Measurements from ENCODE around the gene DCST2.

The DCST2 gene

DNA sequence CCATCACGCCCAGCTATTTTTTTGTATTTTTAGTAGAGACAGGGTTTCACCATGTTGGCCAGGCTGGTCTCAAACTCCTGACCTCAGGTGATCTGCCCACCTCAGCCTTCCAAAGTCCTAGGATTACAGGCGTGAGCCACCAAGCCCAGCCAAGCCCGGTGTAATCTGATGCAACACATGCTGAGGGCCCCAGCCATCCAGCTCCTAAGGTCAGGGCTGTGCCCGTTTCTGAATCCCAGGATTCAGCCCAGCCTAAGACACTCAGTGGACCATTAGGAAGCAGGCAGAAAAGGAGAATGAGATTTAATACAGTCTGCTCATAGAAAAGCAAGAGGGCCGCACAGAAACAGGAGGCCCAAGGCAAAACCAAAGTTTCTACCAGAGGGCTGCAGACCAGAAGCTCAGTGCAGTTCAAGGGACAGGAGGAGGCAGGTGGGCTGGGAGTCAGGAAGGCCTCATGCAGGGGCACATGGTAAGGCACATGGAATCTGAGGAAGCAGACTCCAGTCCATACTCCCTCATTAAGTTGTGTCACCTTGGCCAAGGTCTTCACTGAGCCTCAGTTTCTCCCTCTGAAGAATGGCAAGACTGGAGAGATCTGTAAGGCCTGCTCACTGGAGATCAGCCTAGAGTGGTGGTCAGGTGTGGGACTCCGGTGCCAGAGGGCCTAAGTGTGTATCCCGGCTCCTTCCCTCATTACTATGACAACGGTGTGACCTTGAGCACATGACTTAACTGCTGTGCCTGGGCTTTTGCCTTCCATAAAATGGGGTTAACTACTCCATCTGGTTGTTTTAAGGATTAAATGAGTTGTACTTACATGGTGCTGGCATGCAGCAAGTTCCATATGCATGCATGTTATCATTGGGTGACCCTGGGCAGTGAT is 15.1 kb upstream of the DCST2 start:
- DNase-seq, result no peak

DNA sequence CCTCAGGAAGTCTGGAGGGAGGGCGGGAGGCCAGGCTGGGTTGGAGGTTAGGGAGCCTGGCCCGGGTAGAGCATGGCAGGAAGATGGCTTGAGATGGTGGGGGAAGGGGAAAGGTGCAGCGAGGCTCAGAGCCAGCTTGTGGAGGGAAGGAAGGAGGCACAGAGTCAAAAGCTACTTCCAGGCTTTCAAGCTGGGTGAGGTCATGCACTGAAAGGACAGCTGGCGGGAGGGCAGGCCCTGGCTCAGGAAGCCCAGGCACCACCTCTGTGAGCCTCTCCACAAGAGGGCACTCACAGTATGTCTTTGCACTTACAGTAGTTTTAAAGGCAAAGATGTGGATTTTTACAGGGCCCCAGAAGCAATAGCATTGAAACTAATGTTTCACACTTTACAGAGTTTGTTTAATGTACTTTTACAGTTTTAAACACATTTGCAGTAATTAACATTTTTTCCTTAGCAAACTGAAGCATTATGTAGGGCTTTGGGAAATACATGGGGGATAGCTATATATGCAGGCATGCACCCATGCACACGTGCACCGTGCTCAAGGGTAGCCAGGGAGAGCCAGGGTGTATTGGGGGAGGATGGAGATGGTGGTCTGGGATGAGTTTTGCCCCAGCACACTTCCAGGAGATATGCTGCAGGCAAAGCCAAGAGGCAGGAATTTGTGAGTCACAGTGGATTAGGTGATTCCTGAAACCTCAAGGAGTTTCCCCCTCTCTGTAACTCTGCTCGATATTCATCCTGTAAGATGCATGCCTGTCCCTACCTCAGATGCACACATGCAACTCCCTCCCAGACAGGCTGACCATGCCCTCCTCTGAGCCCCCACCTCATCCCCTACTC is 11.5 kb upstream of the DCST2 start:
- DNase-seq, result peak; percentile 60

DNA sequence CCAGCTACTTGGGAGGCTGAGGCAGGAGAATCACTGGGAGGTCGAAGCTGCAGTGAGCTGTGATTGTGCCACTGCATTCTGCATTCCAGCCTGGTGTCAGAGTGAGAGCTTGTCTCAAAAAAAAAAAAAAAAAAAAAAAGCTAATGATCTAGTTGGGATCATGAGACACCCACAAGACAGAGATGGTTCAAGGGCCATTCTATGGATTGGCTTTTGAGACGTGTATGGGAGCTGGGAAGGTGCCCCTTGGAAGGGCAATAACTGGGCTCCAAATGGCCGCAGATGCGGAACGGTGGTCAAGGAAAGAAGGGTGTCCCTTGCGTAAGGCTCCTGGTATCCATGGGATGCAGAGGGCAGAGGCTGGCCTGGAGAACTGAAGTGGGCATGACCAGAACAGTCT is 10.8 kb upstream of the DCST2 start:
- no peak for DNase-seq

DNA sequence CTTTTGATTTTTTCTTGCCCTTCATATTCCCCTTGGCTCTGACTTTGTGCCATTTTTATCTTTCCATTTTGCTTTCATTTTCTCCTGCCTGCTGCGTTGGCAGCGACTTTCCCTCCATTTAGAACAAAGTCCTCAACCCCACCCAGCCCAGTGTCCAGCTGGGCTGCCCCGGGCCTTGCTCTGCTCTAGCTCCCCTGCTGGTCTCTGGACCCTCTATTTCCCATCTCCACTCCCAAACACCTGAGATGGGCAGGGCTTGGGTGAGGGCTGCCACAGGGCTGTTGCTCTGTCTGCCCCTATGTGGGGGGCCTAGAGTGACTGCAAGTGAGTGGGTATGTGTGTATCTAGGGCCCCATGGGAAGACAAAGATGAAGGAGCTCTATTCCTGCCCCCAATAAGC is 10.2 kb upstream of the DCST2 start:
- no peak for DNase-seq

DNA sequence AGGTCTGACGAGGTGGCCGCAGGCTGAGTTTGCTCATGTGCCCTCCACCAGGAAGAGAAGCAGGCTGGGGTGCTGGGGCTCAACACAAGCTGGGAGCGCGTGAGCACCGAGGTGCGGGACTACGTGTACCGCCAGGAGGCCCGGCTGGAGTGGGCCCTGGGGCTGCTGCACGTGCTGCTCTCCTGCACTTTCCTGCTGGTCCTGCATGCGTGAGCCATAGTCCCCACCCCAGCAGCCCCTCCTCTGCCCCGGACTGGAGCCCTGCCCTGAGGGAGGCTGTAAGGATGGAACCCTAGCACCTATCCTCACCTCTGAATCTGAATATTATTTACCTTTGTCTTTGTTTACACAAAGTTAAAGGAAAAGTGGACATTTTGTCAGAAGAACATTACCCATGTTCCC is 9.7 kb upstream of the DCST2 start:
- DNase-seq, result no peak

DNA sequence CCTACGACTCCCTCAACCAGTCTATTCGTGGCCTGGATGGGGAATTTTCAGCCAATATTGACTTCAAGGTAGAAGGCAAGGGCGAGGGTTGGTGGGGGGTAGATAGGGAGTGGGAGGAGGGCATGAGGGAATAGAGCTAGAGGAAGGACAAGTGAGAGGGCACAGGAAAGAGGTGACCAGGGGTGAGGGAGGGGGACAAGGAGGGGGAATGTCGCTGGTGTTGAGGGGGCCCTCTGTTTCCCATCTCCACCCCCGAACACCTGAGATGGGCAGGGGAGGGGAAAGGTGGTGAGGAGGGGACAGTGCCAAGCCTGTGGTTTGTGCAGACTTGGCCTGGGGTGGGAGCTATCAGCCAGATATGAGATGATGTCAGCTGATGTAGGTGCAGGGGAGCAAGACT is 9.2 kb upstream of the DCST2 start:
- no peak for DNase-seq

DNA sequence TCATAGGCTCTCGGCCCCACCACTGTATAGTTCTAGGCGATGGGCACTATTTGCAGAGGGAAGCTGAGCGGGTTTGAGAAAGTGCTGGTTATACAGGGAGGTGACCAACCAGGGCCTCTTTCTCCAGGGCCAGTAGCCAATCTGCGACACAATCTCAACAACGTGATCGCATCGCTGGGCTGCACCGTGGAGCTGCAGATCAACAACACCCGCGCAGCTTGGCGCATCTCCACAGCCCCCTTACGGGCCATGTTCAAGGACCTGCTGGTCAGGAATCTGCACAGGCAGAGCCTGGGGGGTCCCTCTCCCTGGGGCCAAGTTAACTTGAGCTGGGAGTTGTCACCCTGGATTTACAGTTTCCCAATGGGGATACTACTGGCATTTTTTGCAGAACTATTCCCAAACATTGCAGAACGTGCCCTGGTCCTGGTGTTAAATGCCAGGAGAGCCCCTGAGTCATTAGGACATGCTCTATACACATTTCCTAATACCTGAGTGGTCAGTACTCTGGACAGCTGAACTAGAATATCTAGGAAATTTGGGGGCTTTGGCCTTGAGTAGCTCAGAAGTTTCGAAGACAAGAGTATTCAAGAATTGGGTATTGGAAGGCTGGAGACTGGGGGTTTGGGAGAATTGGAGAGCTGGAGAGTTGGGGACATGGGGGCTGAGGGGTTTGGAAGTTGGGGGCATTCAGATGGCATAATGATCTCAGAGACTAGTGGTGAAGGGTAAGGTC is 6.9 kb upstream of the DCST2 start:
- DNase-seq, result no peak

DNA sequence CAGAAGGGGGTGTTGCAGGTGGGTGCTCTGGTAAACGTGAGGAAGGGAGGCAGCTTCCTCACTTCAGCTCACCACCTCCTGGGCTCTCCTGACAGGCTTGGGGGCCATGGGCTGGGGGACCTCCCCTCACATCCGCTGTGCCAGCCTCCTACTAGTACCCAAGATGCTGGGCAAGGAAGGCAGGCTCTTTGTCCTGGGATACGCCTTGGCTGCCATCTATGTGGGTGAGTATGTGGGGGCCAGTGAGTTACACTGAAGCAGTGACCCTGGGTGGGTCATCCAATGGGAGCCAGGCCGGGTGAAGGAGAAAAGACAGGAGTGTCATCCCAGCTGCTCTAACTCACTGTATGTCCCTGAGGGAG is 5.7 kb upstream of the DCST2 start:
- no peak for DNase-seq

DNA sequence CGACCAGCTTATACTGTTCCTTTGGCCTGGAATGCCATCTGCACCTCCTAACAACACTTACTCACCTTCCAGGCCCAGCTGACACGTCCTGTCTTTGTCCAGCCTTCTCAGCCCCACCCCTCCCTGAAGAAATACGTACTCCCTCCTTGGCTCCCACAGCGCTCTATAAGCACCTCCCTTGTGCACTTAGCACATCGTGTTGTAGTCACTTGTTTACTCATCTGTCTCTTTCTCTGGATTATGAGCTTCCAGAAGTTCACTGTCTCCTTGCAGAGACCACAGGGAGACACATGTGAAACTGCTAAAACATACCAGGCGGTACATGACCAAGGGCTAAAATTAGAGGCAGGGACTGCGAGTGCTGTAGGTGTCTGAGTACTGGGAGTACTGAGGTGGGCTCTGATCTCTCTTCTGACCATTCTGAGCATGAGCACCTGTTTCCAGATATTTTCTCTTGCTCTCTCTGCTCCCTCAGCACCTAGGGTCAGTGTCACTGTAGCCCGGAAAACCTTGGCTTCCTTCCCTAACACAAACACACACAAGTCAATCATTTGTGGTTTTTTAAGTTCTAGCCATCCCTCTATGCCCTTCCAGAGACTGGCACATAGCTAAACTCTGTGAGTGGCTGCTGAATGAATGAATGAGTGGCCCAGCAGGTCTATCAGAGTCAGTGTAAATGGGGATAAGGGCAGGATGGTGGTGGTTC is 5.2 kb upstream of the DCST2 start:
- DNase-seq, result no peak

DNA sequence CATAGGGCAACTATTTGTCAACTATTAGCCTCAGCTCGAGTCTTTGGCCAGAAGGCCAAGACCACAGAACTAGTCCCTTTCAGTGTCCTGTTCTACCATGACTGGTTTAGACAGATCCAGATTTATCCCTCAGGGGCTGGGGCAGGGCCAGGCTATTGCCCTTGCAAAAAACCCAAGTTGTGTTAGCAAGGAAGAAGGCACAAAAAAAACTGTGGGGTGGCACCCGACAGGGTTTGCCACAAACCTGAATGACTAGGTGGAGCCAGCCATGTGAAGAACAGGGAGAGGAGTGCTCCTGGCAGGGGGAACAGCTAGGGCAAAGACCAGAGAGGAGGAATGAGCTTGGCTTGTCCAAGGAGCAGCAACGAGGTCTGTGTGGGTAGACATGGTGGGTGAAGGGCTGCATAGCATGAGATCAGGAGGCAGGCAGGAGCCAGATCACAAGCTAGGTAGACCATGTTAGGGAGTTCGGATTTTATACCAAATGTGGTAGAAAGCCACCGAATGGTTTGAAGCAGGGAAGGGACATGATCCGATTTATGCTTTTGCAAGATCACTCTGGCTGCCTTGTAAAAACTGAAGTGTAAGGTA is 4.4 kb upstream of the DCST2 start:
- no peak for DNase-seq

DNA sequence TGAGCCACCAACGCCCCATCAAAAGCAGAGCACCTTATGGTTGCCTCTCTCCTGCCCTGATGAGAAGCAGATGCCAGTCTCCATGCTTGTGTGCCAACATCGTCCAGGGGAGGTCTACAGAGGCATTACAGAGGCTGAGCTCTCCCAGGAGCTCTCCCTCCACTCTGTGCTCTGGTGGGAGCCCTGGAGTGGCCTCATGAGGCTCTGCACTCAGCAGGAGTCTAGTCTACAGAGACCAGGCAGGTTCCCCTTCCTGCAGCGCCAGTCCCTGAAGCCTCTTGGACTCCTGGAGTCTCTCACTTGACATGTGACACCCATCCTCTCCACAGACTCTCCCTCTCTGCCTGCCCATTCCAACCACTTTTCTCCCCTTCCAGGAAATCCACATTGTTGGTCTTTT is 3.5 kb upstream of the DCST2 start:
- DNase-seq, result no peak

DNA sequence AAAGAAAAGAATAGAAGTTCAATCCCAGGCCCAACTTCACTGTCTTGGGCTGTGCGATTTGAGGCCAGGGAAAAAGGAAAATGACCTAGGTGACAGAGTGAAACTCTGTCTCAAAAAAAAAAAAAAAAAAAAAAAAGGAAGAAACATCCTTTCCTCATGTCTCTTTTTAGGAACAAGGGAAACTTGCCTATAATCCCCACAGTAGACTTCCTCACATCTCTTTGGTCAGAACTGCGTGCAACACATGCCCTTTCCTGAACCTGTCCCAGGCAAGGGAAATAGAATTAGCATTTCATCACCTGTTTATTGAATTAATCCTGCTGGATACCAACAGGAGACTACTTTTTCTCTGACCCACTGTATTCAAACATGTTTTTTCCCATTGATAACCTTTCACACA is 2.4 kb upstream of the DCST2 start:
- no peak for DNase-seq

DNA sequence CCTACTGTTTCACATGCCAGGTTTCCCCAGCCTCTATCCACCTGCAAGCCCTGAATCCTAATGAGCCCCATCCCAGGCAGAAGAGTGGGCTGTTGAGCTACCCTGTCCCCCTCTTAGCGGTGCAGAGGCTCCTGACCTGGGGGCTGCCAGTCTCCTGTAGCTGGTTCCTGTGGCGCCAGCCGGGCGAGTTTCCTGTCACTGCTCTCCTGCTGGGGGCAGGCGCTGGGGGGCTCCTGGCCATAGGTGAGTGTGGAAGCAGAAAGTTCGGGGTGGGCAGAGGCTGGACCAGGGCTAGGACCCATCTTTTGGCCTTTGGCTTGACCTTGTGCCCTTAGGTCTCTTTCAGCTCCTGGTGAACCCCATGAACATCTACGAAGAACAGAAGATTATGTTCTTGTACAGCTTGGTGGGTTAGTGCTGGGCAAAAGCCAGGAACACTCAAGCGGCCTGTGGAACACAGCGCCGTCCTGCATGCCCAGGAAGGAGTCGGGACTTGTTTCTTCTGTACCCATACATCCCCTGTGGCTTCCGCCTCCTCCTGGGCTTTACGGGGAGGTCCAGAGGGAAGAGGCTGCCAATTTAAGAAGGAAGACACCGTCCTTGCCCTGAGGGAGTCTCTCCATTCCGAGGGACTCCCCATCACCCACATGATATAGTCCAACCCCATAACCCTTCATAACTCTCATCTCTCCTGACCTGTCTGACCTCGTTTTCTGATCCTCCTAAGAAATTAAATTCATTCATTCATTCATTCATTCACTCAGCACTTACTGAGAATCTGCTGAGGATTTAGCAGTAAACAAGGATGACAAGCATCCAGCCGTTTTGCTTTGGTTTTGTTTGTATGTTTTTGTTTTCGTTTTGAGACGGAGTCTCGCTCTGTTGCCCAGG is 982 bp upstream of the DCST2 start:
- no peak for DNase-seq

DNA sequence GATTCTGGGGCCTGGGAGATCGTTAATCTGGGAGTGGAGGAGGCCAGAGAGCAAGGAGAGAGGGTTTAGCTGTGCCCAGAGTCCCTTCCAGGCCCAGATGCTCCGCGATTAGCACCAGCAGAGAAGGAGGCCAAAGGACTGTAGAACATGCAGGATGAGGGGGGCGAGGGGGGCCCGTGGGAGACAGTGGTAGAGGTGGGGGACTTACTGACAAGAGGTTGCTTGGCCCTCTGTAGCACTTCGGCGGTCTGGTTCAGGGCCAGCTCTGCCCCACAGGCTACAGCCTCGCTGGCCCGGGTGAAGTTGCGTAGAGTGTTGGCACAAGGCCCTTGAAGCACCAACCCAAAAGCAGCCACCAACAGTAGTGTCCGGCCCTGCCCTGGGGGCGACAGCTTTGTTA is 695 bp downstream of the DCST2 start:
- no peak for DNase-seq

DNA sequence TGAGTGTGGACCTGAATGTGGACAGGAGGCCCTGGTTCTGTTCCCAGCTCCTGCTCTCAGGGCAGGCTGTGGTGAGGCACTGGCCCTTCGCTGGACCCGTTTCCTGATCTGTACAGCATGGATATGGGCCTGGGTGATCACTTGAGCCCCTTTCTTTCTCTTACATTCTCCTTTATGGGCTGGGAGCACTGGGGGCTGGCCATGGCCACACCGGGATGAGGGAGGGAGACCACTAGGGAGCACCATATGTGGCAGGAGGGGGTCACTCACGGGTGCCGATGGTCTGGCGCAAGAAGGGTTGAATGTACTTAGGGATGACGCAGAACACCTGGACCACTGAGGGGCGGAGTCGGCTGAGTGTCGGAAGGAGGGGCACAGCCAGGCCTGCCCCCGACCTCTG is 2.7 kb downstream of the DCST2 start:
- no peak for DNase-seq

DNA sequence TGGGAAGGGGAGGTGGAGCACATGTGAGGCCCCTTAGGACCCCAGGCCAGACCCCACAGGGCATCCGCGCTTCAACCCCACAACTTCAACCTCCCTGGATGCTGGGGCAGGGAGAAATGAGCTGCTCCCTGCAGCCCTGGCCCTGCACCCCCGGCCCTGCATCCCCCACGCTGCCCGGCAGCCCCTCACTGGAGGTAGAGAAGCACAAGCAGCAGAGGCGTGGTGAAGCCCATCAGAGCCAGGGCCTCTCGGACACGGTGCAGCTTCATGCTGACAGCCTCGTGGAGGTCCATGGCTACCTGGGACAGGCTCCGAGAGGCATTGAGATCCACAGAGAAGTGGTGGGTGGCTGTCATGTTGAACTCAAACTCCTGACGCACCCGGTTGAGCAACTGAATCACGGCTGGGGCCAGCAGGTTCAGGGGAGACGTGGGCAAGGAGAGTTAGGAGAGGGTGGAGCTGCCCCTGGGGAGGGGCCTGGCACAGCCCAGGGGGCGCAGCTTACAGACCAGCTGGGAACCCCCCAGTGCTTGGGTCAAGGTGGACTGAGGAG is 3.3 kb downstream of the DCST2 start:
- DNase-seq, result no peak

DNA sequence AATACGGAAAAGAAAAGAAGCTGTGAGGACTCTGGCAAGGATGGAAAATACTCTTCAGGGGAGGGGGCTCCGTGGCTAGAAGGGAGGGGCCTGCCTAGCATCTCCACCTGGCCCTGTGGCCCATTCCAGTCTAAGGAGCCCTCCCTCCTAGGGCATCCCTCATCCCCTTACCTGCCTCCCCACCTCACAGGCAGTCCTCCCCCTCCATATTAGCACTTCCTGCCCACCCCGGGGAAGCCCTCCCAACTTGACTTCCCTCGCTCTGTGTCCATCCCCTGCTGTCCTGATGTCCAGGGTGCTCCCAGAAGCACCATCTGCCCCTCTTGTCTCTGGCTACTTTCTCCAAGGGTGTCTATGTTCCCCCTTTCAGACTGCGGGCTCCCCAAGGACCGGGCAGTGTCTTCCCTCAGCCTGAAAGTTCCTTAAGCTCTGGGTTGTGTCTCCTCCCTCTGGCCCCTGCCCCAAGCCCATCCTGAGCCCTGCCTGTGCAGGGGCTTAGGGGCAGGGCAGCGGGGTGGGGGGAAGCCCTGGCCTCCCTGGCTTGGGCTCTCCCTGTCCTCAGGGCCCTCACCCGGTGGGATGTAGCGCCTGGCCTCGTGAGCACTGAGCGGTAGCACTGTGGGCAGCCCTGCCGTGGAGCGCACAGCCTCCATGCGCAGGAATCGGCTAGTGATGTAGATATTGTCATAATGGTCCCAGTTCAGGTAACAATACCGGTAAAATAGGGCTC is 3.9 kb downstream of the DCST2 start:
- DNase-seq, result no peak

DNA sequence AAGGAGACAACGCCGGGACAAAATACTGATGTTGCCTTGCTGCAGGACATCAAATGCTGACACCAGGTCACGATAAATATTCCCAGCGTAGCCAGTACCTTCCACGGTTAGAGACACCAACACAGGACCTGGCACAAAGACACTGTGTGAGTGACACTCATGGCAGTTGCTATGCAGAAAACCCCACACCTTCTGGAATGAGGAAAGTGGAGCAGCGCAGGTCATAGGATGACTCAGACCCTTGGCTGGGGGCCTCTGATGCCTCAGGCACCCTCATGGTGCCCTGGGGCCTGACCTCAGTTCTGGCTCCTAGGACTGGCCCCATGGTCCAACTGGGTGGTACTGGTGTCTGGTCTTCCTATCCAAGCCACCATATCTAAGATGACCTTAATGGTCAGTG is 7.0 kb downstream of the DCST2 start:
- no peak for DNase-seq

DNA sequence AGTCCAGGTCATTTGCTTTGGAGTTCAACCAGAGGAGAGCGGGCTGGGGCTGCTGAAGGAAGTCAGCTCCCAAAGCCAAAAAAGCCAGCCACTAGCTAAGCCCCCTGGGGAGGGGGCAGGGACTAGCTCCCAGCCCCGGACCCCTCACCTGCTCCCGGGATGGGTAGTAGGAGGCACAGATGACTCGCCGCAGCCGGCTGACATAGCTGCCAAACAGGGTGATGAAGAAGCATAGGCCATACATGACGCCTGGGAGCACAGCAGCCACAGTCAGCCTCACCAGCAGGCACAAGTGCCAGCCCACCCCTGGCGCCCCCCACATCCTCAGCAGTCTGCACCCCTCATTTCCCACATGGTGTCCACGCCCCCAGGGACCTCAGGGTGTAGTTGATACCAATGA is 7.4 kb downstream of the DCST2 start:
- DNase-seq, result no peak

DNA sequence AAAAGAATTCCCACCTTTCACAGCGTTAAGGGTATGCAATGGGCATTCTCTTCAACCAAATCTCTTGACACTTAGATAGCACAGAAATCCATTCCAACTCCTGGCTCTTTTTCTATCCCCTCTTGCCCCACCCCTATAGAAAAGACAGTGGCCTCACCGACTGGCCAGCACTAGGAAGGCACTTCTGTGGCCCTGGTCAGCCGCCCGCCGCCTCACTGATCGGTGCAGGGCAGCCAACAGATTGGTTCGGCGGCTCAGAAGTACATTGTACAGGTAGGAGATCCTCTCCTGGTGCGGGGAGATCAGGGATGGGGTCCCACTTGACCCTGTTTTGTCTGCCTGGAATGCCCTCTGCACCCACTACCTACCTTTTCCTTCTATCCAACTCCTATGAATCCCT is 9.3 kb downstream of the DCST2 start:
- no peak for DNase-seq

DNA sequence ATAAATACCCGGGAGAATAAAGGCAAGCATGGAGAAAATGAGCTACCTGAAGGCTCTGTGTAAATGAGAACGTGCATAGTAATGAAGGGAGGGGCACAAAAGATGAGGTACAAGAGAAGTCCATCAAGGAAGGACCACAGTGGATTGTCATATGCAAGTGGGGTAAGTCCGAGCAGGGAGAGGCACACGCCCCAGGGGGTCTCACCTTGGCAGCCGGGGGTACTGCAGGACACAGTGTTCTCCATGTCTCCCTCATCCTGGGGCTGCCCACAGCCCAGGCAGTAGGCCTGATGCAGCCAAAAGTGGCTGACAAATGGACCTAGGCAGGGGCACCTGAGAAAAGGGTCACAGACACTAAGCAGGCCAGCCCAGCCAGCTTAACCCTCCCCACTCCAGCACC is 10.0 kb downstream of the DCST2 start:
- DNase-seq, result no peak

Data from activated CD8-positive, alpha-beta memory T cell treated with anti-CD3 and anti-CD28 coated beads, Interleukin-2, amount 50 U/mL, for 4 hours (primary cell).